Measurements from ENCODE around the gene CORO1C. TPM values are rescaled to one million over a fixed set of nuclear protein-coding genes. Genes with fewer than 3 reads are reported as not detected.

CORO1C gene
- total RNA-seq, 1 donor from 2014 or later = 65.3 TPM

DNA sequence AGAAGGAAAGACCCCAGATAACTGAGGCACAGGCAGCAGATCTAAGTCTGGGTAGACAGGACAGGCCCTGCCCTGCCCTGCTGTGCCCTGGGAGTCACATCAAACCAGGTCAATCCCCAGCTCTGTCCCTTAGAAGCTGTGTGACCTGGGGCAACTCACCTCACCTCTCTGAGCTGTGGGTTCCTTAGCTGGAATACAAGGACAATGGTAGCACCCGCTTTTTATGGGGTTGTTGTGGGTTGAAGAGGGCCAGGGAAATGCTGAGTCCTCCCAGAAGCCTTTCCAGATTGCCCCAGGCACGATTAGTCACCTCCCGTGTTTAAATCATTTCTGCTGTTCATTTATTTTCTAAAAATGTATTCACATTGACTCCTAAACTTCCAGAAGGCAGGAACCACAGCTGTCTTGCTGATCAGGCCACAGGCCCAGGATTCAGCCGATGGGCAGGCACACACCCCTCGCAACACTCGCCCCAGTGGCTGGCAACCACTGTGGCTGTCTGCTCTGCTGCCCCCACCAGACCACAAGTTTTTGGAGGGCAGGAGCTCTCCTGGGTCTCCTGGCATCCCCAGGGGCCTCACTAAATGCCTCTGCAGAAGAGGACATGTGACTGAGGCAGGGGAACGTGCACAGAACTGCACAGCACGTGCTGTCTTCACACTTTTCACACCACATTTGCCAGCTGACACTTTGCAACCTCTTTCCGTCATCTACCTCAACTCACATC, 100.7 kb downstream of the CORO1C start:
- peaks cover 33% of the 10 kb centered on the region for H3K4me1 Mint-ChIP-seq
- H3K36me3 Mint-ChIP-seq = no peaks in the 10 kb centered on the region
- no peaks in the 10 kb centered on the region for H3K9me3 Mint-ChIP-seq
- DNase-seq (ENCODE audit: low spot score in 2 of 2, unreplicated experiment in 2 of 2) = no peak
- no peaks in the 10 kb centered on the region for H3K27me3 Mint-ChIP-seq (ENCODE audit: low read depth)
- H3K27ac Mint-ChIP-seq = peak overlapping the region; percentile 94
- TF ChIP-seq, protein P1, sequence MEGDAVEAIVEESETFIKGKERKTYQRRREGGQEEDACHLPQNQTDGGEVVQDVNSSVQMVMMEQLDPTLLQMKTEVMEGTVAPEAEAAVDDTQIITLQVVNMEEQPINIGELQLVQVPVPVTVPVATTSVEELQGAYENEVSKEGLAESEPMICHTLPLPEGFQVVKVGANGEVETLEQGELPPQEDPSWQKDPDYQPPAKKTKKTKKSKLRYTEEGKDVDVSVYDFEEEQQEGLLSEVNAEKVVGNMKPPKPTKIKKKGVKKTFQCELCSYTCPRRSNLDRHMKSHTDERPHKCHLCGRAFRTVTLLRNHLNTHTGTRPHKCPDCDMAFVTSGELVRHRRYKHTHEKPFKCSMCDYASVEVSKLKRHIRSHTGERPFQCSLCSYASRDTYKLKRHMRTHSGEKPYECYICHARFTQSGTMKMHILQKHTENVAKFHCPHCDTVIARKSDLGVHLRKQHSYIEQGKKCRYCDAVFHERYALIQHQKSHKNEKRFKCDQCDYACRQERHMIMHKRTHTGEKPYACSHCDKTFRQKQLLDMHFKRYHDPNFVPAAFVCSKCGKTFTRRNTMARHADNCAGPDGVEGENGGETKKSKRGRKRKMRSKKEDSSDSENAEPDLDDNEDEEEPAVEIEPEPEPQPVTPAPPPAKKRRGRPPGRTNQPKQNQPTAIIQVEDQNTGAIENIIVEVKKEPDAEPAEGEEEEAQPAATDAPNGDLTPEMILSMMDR (IDR thresholded peaks at IDR 0.05; ENCODE audit: unreplicated experiment) = no peak
- H3K4me3 Mint-ChIP-seq = no peak overlapping the region

DNA sequence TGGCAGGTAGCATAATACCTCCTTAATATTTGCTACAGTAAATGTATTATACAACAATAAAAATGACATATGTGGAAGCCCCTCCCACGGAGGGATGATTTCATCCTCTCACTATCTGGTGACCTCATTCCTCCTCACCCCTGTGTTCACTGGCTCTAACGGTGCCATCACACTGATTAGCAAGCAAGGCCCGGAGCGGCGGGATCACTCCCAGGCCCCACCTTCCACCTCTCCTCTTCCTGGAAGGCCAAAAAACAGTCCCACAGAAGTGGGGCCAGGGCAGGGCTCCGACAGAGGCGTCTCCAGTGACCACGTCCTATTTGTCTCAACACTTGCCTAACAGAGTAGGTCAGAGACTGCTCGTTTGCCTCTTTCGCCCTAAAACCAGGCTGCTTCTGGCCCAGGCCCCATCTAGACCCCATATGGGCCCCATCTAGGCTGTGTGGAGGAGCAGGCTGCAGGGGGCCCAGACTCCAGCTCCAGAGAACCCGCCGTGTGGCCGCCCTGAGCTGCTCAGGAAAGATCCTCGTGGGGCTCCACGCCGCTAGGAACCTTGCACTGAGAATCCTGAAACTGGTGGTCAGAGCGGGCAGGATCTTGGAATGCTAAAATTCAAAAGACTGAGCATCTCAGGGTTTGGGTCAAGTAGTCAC, 101.4 kb downstream of the CORO1C start:
- H3K27me3 Mint-ChIP-seq (ENCODE audit: low read depth) = no peaks in the 10 kb centered on the region
- H3K27ac Mint-ChIP-seq = peak overlapping the region; percentile 94
- no peaks in the 10 kb centered on the region for H3K36me3 Mint-ChIP-seq
- H3K4me3 Mint-ChIP-seq = peak overlapping the region; percentile 20
- no peaks in the 10 kb centered on the region for H3K9me3 Mint-ChIP-seq
- DNase-seq (ENCODE audit: low spot score in 2 of 2, unreplicated experiment in 2 of 2) = peak in 1 of 2 experiments; percentile 45
- peaks cover 33% of the 10 kb centered on the region for H3K4me1 Mint-ChIP-seq
- TF ChIP-seq, protein P1 (IDR thresholded peaks at IDR 0.05; ENCODE audit: unreplicated experiment) = no peak

DNA sequence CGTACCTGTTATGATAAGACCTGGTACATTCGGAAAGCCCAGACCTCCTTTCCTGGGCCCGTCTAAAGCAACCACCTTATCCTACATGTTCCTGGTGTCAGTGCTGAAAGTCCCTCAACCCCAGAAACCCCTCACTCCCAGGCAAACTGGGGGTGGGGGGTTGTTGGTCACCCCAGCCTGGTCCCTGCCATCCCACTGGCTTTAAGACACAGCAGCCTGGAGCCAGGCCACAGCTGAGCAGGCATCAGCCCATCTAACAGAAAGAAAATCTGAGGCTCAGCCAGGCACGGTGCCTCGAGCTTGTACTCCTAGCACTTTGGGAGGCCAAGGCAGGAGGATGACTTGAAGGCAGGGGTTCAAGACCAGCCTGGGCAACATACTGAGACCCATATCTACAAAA, 102.2 kb downstream of the CORO1C start:
- Mint-ChIP-seq H3K4me3 (no peak overlapping the region), H3K36me3 (no peaks in the 10 kb centered on the region), H3K4me1 (peaks cover 33% of the 10 kb centered on the region), H3K9me3 (no peaks in the 10 kb centered on the region), H3K27me3 (ENCODE audit: low read depth) (no peaks in the 10 kb centered on the region), H3K27ac (peak overlapping the region; percentile 86)
- no peak for DNase-seq (ENCODE audit: low spot score in 2 of 2, unreplicated experiment in 2 of 2)
- TF ChIP-seq, protein P1 (IDR thresholded peaks at IDR 0.05; ENCODE audit: unreplicated experiment) = no peak

GRCh38 chr12:108627134-108627920, 104.0 kb downstream of the CORO1C start:
- TF ChIP-seq, protein P1 (IDR thresholded peaks at IDR 0.05; ENCODE audit: unreplicated experiment) = no peak
- no peak for DNase-seq (ENCODE audit: low spot score in 2 of 2, unreplicated experiment in 2 of 2)
- no peak overlapping the region for H3K4me3 Mint-ChIP-seq
- peaks cover 34% of the 10 kb centered on the region for H3K4me1 Mint-ChIP-seq
- no peak overlapping the region for H3K27ac Mint-ChIP-seq
- H3K27me3 Mint-ChIP-seq (ENCODE audit: low read depth) = no peaks in the 10 kb centered on the region
- no peaks in the 10 kb centered on the region for H3K9me3 Mint-ChIP-seq
- H3K36me3 Mint-ChIP-seq = no peaks in the 10 kb centered on the region

GRCh38 chr12:108625228-108625627, 106.1 kb downstream of the CORO1C start:
- Mint-ChIP-seq H3K36me3 (no peaks in the 10 kb centered on the region), H3K9me3 (no peaks in the 10 kb centered on the region), H3K27me3 (ENCODE audit: low read depth) (no peaks in the 10 kb centered on the region), H3K27ac (no peak overlapping the region), H3K4me1 (peaks cover 24% of the 10 kb centered on the region), H3K4me3 (no peak overlapping the region)
- no peak for DNase-seq (ENCODE audit: low spot score in 2 of 2, unreplicated experiment in 2 of 2)
- TF ChIP-seq, protein P1 (IDR thresholded peaks at IDR 0.05; ENCODE audit: unreplicated experiment) = no peak

Data from mesothelial cell of epicardium (in vitro differentiated cells).